ENCODE data around the gene ZSWIM8.

The ZSWIM8 gene

GRCh38 chr10:73785721-73786511, 510 bp downstream of the ZSWIM8 start:
- TF ChIP-seq CTCF (IDR thresholded peaks at IDR 0.05) = no peak

GRCh38 chr10:73786512-73786885, 1.1 kb downstream of the ZSWIM8 start:
- TF ChIP-seq CTCF (IDR thresholded peaks at IDR 0.05) = peak; percentile 12; the same call in 1 of the 2 replicates

- no peak for TF ChIP-seq CTCF (IDR thresholded peaks at IDR 0.05)
These were observed 3.7 kb downstream of the ZSWIM8 start for GRCh38 chr10:73788864-73789658.

- no peak for TF ChIP-seq CTCF (IDR thresholded peaks at IDR 0.05)
These were observed 4.3 kb downstream of the ZSWIM8 start for GRCh38 chr10:73789659-73790055.

- TF ChIP-seq CTCF (IDR thresholded peaks at IDR 0.05) = no peak
These were observed 5.7 kb downstream of the ZSWIM8 start for GRCh38 chr10:73790886-73791625.

- TF ChIP-seq CTCF (IDR thresholded peaks at IDR 0.05) = no peak
These were observed 6.5 kb downstream of the ZSWIM8 start for GRCh38 chr10:73791871-73792400.

GRCh38 chr10:73793456-73793855, 8.1 kb downstream of the ZSWIM8 start:
- no peak for TF ChIP-seq CTCF (IDR thresholded peaks at IDR 0.05)

Measured in LNCAP (cell line).